ENCODE measurements around the gene TNFAIP8L2.

TNFAIP8L2 gene

DNA sequence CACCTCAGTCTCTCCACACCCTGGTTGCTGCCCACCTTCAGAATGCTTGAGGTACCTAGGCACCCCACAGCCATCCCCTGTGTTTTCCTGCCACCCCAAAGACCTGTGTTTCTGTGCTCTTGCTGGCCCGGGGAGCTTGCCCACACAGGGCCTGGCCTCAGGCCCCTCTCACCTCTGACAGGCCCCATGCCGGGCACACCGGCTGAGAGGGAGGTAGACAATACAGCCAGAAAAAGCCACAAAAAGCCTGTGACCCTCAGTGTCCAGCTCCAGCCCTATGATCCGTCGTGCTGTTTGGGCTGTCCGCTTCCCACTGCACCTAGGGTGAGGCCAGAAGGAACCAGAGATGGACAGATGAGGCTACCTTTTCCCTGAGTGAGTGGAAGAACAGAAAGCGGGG is 21.5 kb upstream of the TNFAIP8L2 start:
- no peak overlapping the region for H3K4me3 Mint-ChIP-seq
- no peaks in the 10 kb centered on the region for H3K9me3 Mint-ChIP-seq
- peaks cover 35% of the 10 kb centered on the region for H3K4me1 Mint-ChIP-seq
- no peak for TF ChIP-seq CTCF (IDR thresholded peaks at IDR 0.05; ENCODE audit: unreplicated experiment in 3 of 3)
- peak overlapping the region in 2 of 3 experiments; percentile 20 to 60 for H3K27ac Mint-ChIP-seq
- peaks cover 9% of the 10 kb centered on the region for H3K27me3 Mint-ChIP-seq (ENCODE audit: low read depth)
- peaks cover 51% of the 10 kb centered on the region for H3K36me3 Mint-ChIP-seq (ENCODE audit: low read depth)

DNA sequence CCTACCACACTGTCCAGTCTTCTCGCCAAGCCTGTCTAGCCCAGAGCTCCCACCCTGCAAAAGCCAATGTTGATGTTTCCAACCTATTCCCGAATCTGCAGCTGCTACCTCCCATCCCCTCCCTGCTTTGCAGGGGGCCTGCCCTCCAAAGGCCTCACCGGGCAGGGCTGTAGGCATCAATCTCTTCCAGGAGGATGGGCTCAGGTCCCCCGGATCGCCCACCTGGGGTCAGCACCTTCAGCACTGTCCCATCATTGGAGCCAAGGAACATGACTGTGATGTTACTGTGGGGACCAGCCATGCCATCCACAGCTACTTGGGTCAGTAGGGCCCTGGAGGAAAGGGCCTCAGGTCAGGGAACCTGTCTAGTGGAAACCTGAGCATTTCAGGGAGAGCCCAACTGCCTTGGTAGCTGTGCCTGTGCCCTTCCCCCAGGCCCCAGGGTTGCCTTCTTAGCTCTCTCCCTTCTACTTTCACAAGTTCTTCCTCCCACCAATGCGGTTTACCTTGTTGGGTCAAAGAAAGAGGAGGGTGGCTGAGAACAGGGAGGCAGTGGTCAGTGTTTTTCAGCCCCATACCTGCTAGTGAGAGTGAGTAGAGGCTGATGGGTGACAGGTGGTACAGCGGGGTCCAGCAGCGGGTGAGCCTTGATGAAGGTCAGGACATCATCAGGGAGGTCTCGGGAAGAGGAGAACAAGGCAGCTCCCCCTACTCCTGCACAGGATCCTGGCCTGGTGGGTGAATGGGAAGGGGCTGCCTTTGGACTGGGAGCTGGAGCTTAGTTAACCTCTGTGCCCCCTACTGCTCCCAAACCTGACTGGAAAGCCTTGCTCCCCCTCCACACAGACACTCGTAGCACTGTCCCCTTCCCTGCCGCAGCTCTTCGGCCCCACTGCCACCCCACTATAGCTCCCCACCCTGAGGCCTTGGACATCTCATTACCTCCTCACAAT is 20.7 kb upstream of the TNFAIP8L2 start:
- peaks cover 9% of the 10 kb centered on the region for H3K27me3 Mint-ChIP-seq (ENCODE audit: low read depth)
- H3K27ac Mint-ChIP-seq = no peak overlapping the region
- no peak for TF ChIP-seq CTCF (IDR thresholded peaks at IDR 0.05; ENCODE audit: unreplicated experiment in 3 of 3)
- H3K4me1 Mint-ChIP-seq = peaks cover 29% of the 10 kb centered on the region
- H3K9me3 Mint-ChIP-seq = no peaks in the 10 kb centered on the region
- H3K4me3 Mint-ChIP-seq = no peak overlapping the region
- H3K36me3 Mint-ChIP-seq (ENCODE audit: low read depth) = peaks cover 56% of the 10 kb centered on the region

DNA sequence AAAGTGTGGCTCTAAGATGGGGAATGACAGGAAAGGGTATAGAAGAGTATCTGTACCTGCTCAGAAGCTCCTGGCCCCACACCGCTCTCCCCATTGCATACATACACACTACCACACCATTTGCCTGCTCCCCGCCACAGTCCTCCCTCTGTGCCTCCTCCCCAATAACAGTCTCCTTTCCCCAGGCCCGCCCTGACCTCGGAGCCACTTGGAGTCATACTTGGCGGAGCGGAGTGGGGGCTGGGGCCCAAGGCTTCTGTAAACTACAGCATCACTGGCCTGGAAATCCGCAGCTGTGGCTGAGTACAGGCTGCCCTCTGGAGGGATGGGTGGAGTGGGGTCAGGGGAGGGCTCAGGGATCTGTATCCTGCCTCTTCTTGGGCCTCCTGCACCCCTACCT is 18.7 kb upstream of the TNFAIP8L2 start:
- Mint-ChIP-seq H3K4me3 (no peak overlapping the region), H3K27me3 (ENCODE audit: low read depth) (peaks cover 4% of the 10 kb centered on the region), H3K36me3 (ENCODE audit: low read depth) (peaks cover 56% of the 10 kb centered on the region), H3K27ac (no peak overlapping the region), H3K9me3 (no peaks in the 10 kb centered on the region), H3K4me1 (peaks cover 15% of the 10 kb centered on the region)
- no peak for TF ChIP-seq CTCF (IDR thresholded peaks at IDR 0.05; ENCODE audit: unreplicated experiment in 3 of 3)

DNA sequence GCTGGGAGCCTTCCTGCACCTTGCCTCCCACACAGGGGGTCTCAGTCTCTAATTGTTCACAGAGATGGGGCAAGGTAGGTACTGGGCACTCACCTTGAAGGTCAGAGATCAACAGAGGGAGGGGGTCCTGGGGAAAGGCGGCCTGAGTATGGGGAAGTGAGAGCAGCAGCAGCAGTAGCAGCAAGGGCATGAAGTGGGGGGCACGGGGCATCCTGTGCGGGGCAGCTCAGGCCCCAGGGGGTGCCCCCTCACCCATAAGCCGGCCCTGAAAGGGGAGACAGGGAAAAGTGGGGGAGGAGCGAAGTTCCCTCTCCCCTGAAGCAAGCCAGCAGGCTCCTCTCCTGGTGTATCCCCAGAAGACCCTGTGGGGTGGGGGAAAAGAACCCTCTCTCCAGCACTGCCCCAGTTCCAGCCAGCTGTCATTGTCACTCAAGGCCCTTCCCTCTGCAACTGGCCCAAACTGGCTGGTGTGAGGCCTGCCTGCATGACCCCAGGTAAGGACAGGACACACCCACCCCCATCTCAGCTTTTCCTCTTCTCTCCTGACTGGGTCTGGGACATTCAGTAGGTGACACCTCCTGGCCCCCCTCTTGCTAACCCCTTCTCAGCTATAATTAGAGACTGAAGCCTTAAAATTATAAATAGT is 13.9 kb upstream of the TNFAIP8L2 start:
- H3K4me3 Mint-ChIP-seq = peak overlapping the region; percentile 8 to 87 (median 66)
- H3K4me1 Mint-ChIP-seq = peaks cover 36% of the 10 kb centered on the region
- no peak for TF ChIP-seq CTCF (IDR thresholded peaks at IDR 0.05; ENCODE audit: unreplicated experiment in 3 of 3)
- peak overlapping the region; percentile 59 to 80 (median 65) for H3K27ac Mint-ChIP-seq
- H3K9me3 Mint-ChIP-seq = no peaks in the 10 kb centered on the region
- no peaks in the 10 kb centered on the region for H3K27me3 Mint-ChIP-seq (ENCODE audit: low read depth)
- H3K36me3 Mint-ChIP-seq (ENCODE audit: low read depth) = peaks cover 21% of the 10 kb centered on the region

DNA sequence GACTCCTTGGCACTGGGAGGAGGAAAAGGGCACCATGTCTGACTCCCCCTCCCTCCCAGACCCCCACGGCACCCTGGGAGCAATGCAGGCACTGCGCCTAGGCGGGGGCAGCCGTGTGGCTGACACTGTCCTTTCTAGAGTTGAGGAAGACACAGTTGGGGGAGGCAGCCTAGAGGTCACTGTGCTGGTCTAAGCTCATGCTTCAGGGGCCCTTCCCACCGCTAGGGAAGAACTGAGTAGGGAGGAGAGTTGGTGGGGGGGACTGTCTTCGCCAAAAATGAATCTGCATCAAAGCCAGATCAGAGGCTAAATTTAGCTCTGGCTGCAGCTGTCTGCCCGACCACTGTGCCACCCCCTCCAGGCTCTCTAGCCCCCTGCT is 13.4 kb upstream of the TNFAIP8L2 start:
- Mint-ChIP-seq H3K27ac (peak overlapping the region; percentile 59 to 80 (median 65)), H3K9me3 (no peaks in the 10 kb centered on the region), H3K4me3 (peak overlapping the region; percentile 66 to 89 (median 87)), H3K36me3 (ENCODE audit: low read depth) (peaks cover 18% of the 10 kb centered on the region), H3K27me3 (ENCODE audit: low read depth) (no peaks in the 10 kb centered on the region), H3K4me1 (peaks cover 40% of the 10 kb centered on the region)
- TF ChIP-seq CTCF (IDR thresholded peaks at IDR 0.05; ENCODE audit: unreplicated experiment in 3 of 3) = no peak
